ENCODE data around the gene COMT.

GRCh38 chr22:19948057-19948760 is 6.6 kb downstream of the COMT start:
- TF ChIP-seq POLR2A (IDR thresholded peaks at IDR 0.05) (no peak), CTCF (IDR thresholded peaks at IDR 0.05) (peak in 2 of 7 experiments; percentile 7 to 44), POLR2AphosphoS5 (IDR thresholded peaks at IDR 0.05) (no peak), EP300 (IDR thresholded peaks at IDR 0.05) (no peak)
